Loucy (cell line): ENCODE measurements around the gene DENR.

Source experiments
- H2AFZ ChIP-seq: fragments of 200-600 bp; sonication (generic); 2 replicates; pipeline ENCODE4 v1.6.0; 2016; ENCODE audit warnings: antibody characterized with exemption, mild to moderate bottlenecking, low read length, moderate library complexity
- H3F3A ChIP-seq: fragments of 200-600 bp; 2 replicates; pipeline ENCODE4 v1.6.0; 2016; ENCODE audit warnings: antibody characterized with exemption, low read depth, mild to moderate bottlenecking
- H3K27me3 ChIP-seq: fragments of 200-600 bp; sonication (generic); 2 replicates; pipeline ENCODE4 v1.6.1; 2014; ENCODE audit warnings: low read length, mild to moderate bottlenecking; ENCODE audit not compliant: insufficient read depth, poor library complexity, severe bottlenecking
- H3K36me3 ChIP-seq: fragments of 200-600 bp; sonication (generic); 2 replicates; pipeline ENCODE4 v1.6.1; 2016; ENCODE audit warnings: low read length; ENCODE audit not compliant: insufficient read depth
- H3K4me1 ChIP-seq: fragments of 200-600 bp; sonication (generic); 2 replicates; pipeline ENCODE4 v1.5.1; 2014; ENCODE audit warnings: low read length, mild to moderate bottlenecking; ENCODE audit not compliant: insufficient read depth, poor library complexity, severe bottlenecking
- H3K4me2 ChIP-seq: fragments of 200-600 bp; sonication (generic); 2 replicates; pipeline ENCODE4 v1.6.0; 2014; ENCODE audit warnings: antibody characterized with exemption, low read length, low read depth, mild to moderate bottlenecking; ENCODE audit not compliant: poor library complexity, severe bottlenecking
- H3K4me3 ChIP-seq: fragments of 200-600 bp; sonication (generic); 2 replicates; pipeline ENCODE4 v1.5.1; 2014; ENCODE audit warnings: low read length, mild to moderate bottlenecking, mixed read lengths; ENCODE audit not compliant: poor library complexity, severe bottlenecking
- H3K79me2 ChIP-seq: fragments of 200-600 bp; sonication (generic); 2 replicates; pipeline ENCODE4 v1.6.1; 2014; ENCODE audit warnings: low read length; ENCODE audit not compliant: insufficient read depth
- H3K9ac ChIP-seq: fragments of 200-600 bp; sonication (generic); 2 replicates; pipeline ENCODE4 v1.6.0; 2014; ENCODE audit warnings: mild to moderate bottlenecking, low read depth, low read length, moderate library complexity; ENCODE audit not compliant: poor library complexity, severe bottlenecking
- H3K9me2 ChIP-seq: fragments of 200-600 bp; sonication (generic); replicated peaks from 2 replicates; pipeline ENCODE4 v1.6.1; 2016; ENCODE audit warnings: low read depth, low read length, mixed read lengths
- H3K9me3 ChIP-seq: fragments of 200-600 bp; sonication (generic); 2 replicates; pipeline ENCODE4 v1.6.1; 2014; ENCODE audit warnings: mild to moderate bottlenecking, antibody characterized with exemption, low read length, low read depth; ENCODE audit not compliant: insufficient read depth
- H4K20me1 ChIP-seq: fragments of 200-600 bp; sonication (generic); 2 replicates; pipeline ENCODE4 v1.6.0; 2014; ENCODE audit warnings: antibody characterized with exemption, low read length, mild to moderate bottlenecking; ENCODE audit not compliant: insufficient read depth, poor library complexity, severe bottlenecking
- EZH2phosphoT487 ChIP-seq: fragments of 200-600 bp; IDR thresholded peaks from 2 replicates; pipeline ENCODE4 v1.6.1; 2018; ENCODE audit warnings: antibody characterized with exemption, mild to moderate bottlenecking, moderate library complexity, borderline replicate concordance
- TF ChIP-seq, protein P1 (sequence below): fragments of 200-600 bp; sonication (generic); conservative IDR thresholded peaks from 2 replicates; pipeline ENCODE4 v1.5.1; 2014; ENCODE audit warnings: mild to moderate bottlenecking, antibody characterized with exemption, low read length

DENR gene

DNA sequence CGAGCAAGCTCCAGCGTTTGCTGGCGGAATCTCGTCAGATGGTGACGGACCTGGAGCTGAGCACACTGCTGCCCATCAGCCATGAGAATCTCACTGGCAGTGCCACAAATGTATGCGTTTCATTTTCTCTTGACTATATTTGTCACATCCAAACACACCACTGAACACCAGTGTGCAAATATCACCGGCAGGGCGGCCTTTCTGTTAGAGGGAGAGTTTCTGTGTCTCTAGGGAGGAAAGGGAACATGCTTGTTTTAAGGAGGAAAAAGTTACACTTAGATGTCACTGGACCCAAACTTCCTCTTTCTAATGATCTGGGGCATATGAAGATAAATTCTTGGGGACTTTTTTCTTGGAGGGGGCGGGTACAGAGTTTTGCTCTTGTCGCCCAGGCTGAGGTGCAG lies 60.7 kb downstream of the DENR start:
- H3K9ac ChIP-seq, result no peak overlapping the region
- H3K36me3 ChIP-seq, result no peaks in the 10 kb centered on the region
- peaks cover 9% of the 10 kb centered on the region for H3K4me1 ChIP-seq
- H3K9me3 ChIP-seq, result no peaks in the 10 kb centered on the region
- H2AFZ ChIP-seq, result no peak overlapping the region
- no peaks in the 10 kb centered on the region for H4K20me1 ChIP-seq
- H3K79me2 ChIP-seq, result no peaks in the 10 kb centered on the region
- no peak overlapping the region for H3K4me2 ChIP-seq
- no peaks in the 10 kb centered on the region for H3K27me3 ChIP-seq
- no peaks in the 10 kb centered on the region for H3K9me2 ChIP-seq
- TF ChIP-seq, protein P1, sequence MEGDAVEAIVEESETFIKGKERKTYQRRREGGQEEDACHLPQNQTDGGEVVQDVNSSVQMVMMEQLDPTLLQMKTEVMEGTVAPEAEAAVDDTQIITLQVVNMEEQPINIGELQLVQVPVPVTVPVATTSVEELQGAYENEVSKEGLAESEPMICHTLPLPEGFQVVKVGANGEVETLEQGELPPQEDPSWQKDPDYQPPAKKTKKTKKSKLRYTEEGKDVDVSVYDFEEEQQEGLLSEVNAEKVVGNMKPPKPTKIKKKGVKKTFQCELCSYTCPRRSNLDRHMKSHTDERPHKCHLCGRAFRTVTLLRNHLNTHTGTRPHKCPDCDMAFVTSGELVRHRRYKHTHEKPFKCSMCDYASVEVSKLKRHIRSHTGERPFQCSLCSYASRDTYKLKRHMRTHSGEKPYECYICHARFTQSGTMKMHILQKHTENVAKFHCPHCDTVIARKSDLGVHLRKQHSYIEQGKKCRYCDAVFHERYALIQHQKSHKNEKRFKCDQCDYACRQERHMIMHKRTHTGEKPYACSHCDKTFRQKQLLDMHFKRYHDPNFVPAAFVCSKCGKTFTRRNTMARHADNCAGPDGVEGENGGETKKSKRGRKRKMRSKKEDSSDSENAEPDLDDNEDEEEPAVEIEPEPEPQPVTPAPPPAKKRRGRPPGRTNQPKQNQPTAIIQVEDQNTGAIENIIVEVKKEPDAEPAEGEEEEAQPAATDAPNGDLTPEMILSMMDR, result no peak
- no peaks in the 10 kb centered on the region; the same call in 1 of the 2 replicates for H3F3A ChIP-seq
- H3K4me3 ChIP-seq, result no peak overlapping the region

GRCh38 chr12:122819209-122819785 lies 66.7 kb downstream of the DENR start:
- no peak overlapping the region for H3K4me2 ChIP-seq
- H3K27me3 ChIP-seq, result no peaks in the 10 kb centered on the region
- no peak overlapping the region for H3K4me3 ChIP-seq
- no peak overlapping the region for H3K9ac ChIP-seq
- TF ChIP-seq EZH2phosphoT487, result no peak
- TF ChIP-seq, protein P1, result no peak
- no peaks in the 10 kb centered on the region; the same call in 1 of the 2 replicates for H3F3A ChIP-seq
- H3K9me2 ChIP-seq, result no peaks in the 10 kb centered on the region
- H3K4me1 ChIP-seq, result no peaks in the 10 kb centered on the region
- no peaks in the 10 kb centered on the region for H3K36me3 ChIP-seq
- no peaks in the 10 kb centered on the region for H3K9me3 ChIP-seq
- no peaks in the 10 kb centered on the region for H3K79me2 ChIP-seq
- H4K20me1 ChIP-seq, result no peaks in the 10 kb centered on the region
- H2AFZ ChIP-seq, result no peak overlapping the region

DNA sequence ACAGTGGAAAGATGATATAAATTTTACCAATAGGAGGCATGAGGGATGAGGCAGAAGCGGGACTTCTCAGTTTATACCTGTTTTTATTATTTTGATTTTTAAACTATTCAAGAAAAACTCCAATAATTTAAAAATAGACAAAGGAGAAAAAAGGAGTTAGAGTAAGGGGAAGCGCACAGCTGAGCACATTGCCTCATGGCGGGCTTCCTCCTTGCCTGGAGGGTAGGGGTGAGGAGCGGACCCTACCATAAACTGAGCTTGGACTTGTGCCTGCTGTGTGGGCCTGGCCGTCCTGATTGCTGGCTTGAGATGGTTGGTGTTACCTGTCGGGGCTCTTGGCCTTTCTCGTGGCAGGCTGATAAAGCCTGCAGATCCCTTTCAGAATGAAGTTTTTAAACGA lies 67.5 kb downstream of the DENR start:
- Histone ChIP-seq H3K36me3 (no peaks in the 10 kb centered on the region), H3K79me2 (no peaks in the 10 kb centered on the region), H3K9me2 (no peaks in the 10 kb centered on the region), H2AFZ (no peak overlapping the region), H4K20me1 (no peaks in the 10 kb centered on the region), H3K27me3 (no peaks in the 10 kb centered on the region), H3K9ac (no peak overlapping the region), H3K4me3 (no peak overlapping the region), H3K4me2 (no peak overlapping the region), H3K4me1 (no peaks in the 10 kb centered on the region), H3F3A (no peaks in the 10 kb centered on the region; the same call in 1 of the 2 replicates), H3K9me3 (no peaks in the 10 kb centered on the region)
- TF ChIP-seq EZH2phosphoT487, result no peak
- TF ChIP-seq, protein P1, result no peak
